Activated CD4-positive, alpha-beta memory T cell treated with anti-CD3 and anti-CD28 coated beads for 36 hours (primary cell): ENCODE data around the gene BOK. TPM values are rescaled to one million over a fixed set of nuclear protein-coding genes. Genes with fewer than 3 reads are reported as not detected.
A peak's percentile ranks its signal among the peaks of the same experiment; 100 is the strongest.
"Not testable (repeated sequence)": the region's sequence is repeated elsewhere in the genome, so short reads cannot be mapped to it uniquely, and the experiment has no call there.

Source experiments
- CTCF ChIA-PET: fragments of 350-600 bp; sonication (Branson Sonifier 250); formaldehyde crosslinking; loops from one replicate; lab custom pipeline; 2021; ENCODE audit warnings: antibody characterized with exemption, inconsistent platforms; lab: Charles Lee
- POLR2A ChIA-PET: fragments of 350-600 bp; sonication (Branson Sonifier 250); formaldehyde crosslinking; loops from one replicate; lab custom pipeline; 2021; ENCODE audit warnings: antibody characterized with exemption; lab: Charles Lee
- DNase-seq: peaks from one replicate; pipeline ENCODE4 v3.0.0-alpha.2; 2020
- H3K27ac Mint-ChIP-seq: one replicate; pipeline ENCODE4 v1.8.0; 2021; ENCODE audit warnings: mixed read lengths
- H3K27me3 Mint-ChIP-seq: one replicate; pipeline ENCODE4 v1.8.0; 2021; ENCODE audit warnings: mixed read lengths
- H3K36me3 Mint-ChIP-seq: one replicate; pipeline ENCODE4 v1.8.0; 2021; ENCODE audit warnings: mixed read lengths
- H3K4me1 Mint-ChIP-seq: one replicate; pipeline ENCODE4 v1.8.0; 2021; ENCODE audit warnings: low read depth, mixed read lengths
- H3K4me3 Mint-ChIP-seq: one replicate; pipeline ENCODE4 v1.8.0; 2021; ENCODE audit warnings: mild to moderate bottlenecking, mixed read lengths
- H3K9me3 Mint-ChIP-seq: one replicate; pipeline ENCODE4 v1.8.0; 2021; ENCODE audit warnings: mixed read lengths
- intact Hi-C: fragments of 100-400 bp; cut with micrococcal nuclease; formaldehyde crosslinking; loops from one replicate; pipeline ENCODE4 v1.15.1; 2023
- total RNA-seq, 2 experiments: library from RNA; stranded (reverse); gene quantifications; one replicate each; pipeline ENCODE4 v1.2.3, GENCODE V29; 2021

Gene BOK, protein sequence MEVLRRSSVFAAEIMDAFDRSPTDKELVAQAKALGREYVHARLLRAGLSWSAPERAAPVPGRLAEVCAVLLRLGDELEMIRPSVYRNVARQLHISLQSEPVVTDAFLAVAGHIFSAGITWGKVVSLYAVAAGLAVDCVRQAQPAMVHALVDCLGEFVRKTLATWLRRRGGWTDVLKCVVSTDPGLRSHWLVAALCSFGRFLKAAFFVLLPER
- under 1 TPM; 0.07 to 0.10 TPM for total RNA-seq

DNA sequence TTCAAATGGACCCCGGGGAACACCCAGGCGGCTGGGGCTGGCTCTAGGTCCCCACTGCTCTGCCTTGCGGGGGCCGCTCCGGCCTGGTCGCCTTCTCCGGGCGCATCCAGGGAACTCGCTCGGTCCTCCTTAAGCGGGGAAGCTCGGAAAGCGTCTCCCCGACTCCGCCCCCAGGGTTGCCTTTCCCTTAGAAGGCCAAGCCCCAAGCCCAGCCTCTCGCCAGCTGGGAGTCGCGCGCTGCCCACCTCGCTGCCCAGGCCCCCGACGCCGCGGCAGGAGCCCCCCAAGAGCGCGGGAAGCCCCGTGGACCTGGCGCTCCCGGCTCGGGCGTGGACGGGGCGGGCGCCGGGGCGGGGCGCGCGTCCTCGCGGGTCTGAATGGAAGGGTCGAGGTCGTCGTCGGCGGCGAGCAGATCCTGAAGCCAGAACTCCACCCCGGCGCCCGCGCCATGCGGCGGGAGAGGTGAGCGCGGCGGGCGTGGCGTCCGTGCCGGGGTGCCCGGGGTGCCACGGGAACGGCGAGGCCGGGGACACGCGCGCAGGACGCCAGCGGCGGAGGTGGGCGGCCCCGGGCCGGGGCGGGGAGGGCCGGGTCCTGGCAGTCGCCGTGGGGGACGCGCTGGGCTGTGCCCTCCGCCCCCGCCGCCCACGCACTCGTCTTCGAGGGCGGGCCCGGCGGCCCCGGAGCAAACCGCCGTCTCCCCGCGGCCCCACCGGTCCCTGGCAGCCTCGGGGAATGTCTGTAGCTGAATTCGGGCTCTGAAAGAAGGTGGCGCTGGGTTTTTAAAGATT is at the start of gene BOK:
TSS of gene BOK (plus strand) at position 214 of the 791 bp plus-strand sequence. CDS start 739 bp downstream, outside the sequence.
- DNase-seq, result no peak
- CTCF ChIA-PET, result interaction anchor here (0.7 kb wide), 1 partner anchor 457 kb away, joined by 4 read pairs; the partner anchor contains the start of gene MTERF4
- H3K36me3 Mint-ChIP-seq, result peaks cover 5% of the 10 kb centered on the region
- peak within 1 kb of the TSS; percentile 18 for H3K4me3 Mint-ChIP-seq
- peaks cover 8% of the 10 kb centered on the region for H3K4me1 Mint-ChIP-seq
- intact Hi-C loops, result no loop called here
- H3K9me3 Mint-ChIP-seq, result peaks cover 10% of the 10 kb centered on the region
- H3K27me3 Mint-ChIP-seq, result peaks cover 29% of the 10 kb centered on the region
- H3K27ac Mint-ChIP-seq, result no peak within 1 kb of the TSS
- POLR2A ChIA-PET, result no interaction called here

DNA sequence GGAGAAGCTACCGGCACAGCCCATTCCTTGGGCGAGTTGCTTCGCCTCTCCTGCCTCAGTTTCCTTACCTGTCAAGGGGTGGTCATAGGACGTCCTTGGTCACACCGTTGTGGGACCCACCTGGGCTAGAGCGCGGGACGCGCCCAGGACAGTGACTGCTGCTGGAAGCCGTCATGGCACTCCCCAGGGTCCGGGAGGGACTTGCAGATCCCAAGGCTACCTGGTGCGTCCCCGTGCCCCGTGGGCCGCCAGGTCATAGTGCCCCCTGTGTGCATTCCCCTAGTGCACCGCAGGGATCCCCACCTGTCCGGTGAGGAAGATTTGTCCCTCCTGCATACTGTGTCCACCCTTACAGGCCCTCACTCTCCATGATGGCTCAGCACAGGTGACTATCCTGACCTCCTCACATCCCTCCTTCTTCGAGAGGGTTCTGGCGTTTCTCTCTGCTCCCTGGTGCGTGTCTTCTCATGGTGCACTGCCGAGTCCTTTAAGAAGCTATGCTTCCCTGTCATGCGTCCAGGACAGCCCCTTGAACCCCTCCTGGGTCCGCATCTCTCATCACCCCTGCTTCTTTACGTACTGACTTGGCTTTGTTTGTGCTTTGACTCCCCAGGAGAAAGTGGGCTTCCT is 49.3 kb upstream of the BOK start:
- CTCF ChIA-PET, result interaction anchor here (0.6 kb wide), 1 partner anchor 13 kb away, joined by 3 read pairs; no protein-coding TSS in a partner anchor
- POLR2A ChIA-PET, result no interaction called here
- H3K27ac Mint-ChIP-seq, result no peak overlapping the region

DNA sequence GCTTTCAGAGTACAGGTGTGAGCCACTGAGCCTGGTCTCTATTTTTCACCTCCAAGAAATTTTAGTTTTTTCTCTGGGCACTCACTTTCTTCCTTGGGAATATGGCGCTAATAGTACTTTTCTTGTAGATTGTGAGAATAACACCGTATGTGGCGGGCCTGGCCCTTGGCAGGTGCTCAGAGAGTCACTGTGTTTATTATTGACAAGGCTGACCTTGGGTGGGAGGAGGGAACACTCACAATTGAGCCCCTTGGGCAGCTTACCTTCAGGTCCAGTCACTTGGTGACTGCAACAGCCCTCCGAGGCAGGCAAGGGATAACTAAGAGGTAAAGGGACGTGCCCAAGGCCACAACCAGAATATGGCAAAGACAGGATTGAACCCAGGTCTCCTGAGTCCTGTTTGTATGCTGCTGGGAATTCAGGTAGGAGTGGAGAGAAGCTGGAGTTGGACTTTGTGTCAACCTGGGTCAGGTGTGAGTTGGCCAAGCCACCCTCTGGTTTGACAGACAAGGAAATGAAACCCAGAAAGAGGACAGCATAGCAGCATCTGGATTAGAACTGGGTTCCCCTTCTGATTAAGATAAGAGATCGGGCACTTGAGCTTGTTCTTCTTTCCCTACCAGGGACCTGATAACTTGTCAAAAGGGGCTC is 47.3 kb upstream of the BOK start:
- peaks cover 28% of the 10 kb centered on the region for H3K4me1 Mint-ChIP-seq
- CTCF ChIA-PET, result no interaction called here
- POLR2A ChIA-PET, result no interaction called here
- intact Hi-C loops, result no loop called here
- DNase-seq, result no peak
- no peak overlapping the region for H3K27ac Mint-ChIP-seq
- no peak overlapping the region for H3K4me3 Mint-ChIP-seq
- H3K27me3 Mint-ChIP-seq, result no peaks in the 10 kb centered on the region
- H3K36me3 Mint-ChIP-seq, result no peaks in the 10 kb centered on the region
- H3K9me3 Mint-ChIP-seq, result no peaks in the 10 kb centered on the region

More for the DNA sequence above, 49.3 kb upstream of the BOK start:
- H3K9me3 Mint-ChIP-seq, result no peaks in the 10 kb centered on the region
- no peak for DNase-seq
- no peaks in the 10 kb centered on the region for H3K27me3 Mint-ChIP-seq
- H3K4me1 Mint-ChIP-seq, result peaks cover 19% of the 10 kb centered on the region
- H3K4me3 Mint-ChIP-seq, result peak overlapping the region; percentile 55
- no peaks in the 10 kb centered on the region for H3K36me3 Mint-ChIP-seq
- intact Hi-C loops, result loop anchor here (5.0 kb wide), 1 partner anchor 362 kb away; the partner anchor contains the start of gene PASK

DNA sequence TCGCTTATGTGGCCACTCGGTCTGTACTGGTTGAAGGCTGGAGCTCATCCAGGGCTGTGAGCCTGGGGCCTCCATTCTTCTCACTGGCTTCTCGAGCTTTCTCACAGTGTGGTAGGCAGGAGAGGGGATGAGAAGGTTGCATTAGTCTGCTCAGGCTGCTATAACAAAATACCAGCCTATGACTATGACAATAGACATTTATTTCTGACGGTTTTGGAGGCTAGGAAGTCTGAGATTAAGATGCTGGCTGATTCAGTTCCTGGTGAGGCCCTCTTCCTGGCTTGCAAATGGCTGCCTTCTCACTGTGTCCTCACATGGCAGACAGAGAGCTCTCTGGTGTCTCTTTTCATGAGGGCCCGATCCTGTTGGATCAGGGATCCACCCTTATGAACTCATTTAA is 44.0 kb upstream of the BOK start:
- Mint-ChIP-seq H3K36me3 (no peaks in the 10 kb centered on the region), H3K4me3 (no peak overlapping the region), H3K27ac (no peak overlapping the region), H3K9me3 (no peaks in the 10 kb centered on the region), H3K4me1 (peaks cover 15% of the 10 kb centered on the region), H3K27me3 (no peaks in the 10 kb centered on the region)
- POLR2A ChIA-PET, result interaction anchor here (0.6 kb wide), 1 partner anchor 12 kb away, joined by 3 read pairs; no protein-coding TSS in a partner anchor
- CTCF ChIA-PET, result no interaction called here
- intact Hi-C loops, result no loop called here
- no peak for DNase-seq

DNA sequence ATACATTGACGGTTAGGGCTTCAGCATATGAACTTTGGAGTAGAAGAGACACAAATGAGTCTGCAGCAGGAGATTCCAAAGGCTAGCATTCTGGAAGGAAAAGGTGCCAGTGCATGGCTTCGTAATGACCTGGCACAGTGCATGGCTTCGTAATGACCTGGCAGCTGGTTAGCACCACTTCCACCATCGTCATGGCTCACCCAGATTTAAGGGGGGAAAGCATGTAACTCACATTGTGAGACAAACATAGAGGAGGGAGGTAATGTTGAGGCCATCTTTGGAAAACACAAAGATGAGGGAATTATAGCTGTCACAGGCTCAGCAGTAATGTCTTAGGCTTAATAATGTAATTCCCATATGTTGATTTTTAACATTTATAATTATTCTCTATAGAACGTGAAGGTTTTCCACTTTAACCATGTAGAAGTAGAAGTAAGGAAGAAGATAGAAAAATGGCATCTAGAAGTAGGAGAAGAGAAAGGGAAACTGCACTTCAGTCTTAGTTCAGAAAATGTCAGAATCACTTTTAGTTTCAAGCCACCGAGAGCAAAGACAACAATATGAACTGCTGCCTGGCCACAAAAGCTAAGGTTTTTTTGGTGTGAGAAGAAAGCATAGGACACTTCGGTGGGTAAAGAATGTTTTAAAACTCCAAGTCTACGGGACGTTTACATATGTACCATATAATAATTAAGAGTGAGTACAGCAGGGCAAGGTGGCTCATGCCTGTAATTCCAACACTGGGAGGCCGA is 43.4 kb upstream of the BOK start:
- Mint-ChIP-seq H3K27me3 (no peaks in the 10 kb centered on the region), H3K36me3 (no peaks in the 10 kb centered on the region), H3K27ac (peak overlapping the region; percentile 68), H3K9me3 (no peaks in the 10 kb centered on the region), H3K4me1 (peaks cover 13% of the 10 kb centered on the region), H3K4me3 (no peak overlapping the region)
- ChIA-PET CTCF (interaction anchor here (0.6 kb wide), 1 partner anchor 65 kb away, joined by 4 read pairs; no protein-coding TSS in a partner anchor), POLR2A (no interaction called here)
- intact Hi-C loops, result no loop called here
- DNase-seq, result no peak

DNA sequence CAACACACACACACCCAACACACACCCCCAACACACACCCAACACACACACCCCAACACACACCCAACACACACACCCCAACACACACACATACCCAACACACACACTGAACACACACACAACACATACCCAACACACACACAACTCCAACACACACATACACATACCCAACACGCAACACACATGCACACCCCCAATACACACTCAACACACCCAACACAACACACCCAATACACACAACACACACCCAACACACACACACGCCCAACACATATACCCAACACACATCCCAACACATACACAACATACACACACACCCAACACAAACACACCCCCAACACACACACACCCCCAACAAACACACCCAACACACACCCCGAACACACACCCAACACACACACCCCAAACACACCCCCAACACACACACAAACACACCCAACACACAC is 42.0 kb upstream of the BOK start:
- H3K27me3 Mint-ChIP-seq, result no peaks in the 10 kb centered on the region
- CTCF ChIA-PET, result no interaction called here
- H3K27ac Mint-ChIP-seq, result no peak overlapping the region
- peaks cover 13% of the 10 kb centered on the region for H3K4me1 Mint-ChIP-seq
- intact Hi-C loops, result no loop called here
- no peak overlapping the region for H3K4me3 Mint-ChIP-seq
- H3K9me3 Mint-ChIP-seq, result no peaks in the 10 kb centered on the region
- H3K36me3 Mint-ChIP-seq, result no peaks in the 10 kb centered on the region
- DNase-seq, result no peak
- POLR2A ChIA-PET, result no interaction called here

DNA sequence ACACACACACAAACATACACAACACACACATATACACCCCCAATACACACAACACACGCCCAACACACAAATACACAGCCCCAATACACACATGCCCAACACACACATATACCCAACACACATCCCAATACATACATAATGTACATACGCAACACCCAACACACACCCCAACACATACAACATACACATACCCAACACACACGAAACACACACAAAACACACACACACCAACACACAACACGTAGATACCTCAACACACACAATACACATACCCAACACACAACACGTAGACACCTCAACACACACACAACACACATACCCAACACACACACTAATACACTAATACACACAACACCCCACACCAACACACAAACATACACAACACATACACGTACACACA is 41.2 kb upstream of the BOK start:
- DNase-seq, result no peak
- intact Hi-C loops, result no loop called here
- POLR2A ChIA-PET, result no interaction called here
- Mint-ChIP-seq H3K4me1 (peaks cover 13% of the 10 kb centered on the region), H3K36me3 (no peaks in the 10 kb centered on the region), H3K27ac (no peak overlapping the region), H3K9me3 (no peaks in the 10 kb centered on the region), H3K27me3 (peaks cover 2% of the 10 kb centered on the region), H3K4me3 (no peak overlapping the region)
- CTCF ChIA-PET, result no interaction called here

DNA sequence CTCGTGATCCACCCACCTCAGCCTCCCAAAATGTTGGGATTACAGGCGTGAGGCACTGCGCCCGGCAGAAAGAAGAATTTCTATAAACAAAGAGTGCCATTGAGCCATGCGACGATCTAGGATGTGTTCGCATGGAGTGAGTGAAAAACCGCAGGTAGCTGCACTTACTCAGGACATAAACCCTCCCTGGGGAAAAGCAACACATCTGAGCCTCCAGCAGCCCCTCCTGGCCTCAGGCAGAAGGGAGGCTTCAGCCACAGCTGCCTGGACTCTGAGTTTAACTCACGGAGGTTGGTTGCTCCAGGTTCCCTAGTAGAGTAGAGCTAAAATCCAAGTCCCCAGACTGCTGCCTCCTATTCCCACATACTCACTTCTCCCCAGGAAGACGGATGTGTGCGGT is 38.9 kb upstream of the BOK start:
- Mint-ChIP-seq H3K27ac (no peak overlapping the region), H3K36me3 (no peaks in the 10 kb centered on the region), H3K4me1 (peaks cover 11% of the 10 kb centered on the region), H3K4me3 (no peak overlapping the region), H3K27me3 (peaks cover 4% of the 10 kb centered on the region), H3K9me3 (no peaks in the 10 kb centered on the region)
- ChIA-PET POLR2A (no interaction called here), CTCF (no interaction called here)
- intact Hi-C loops, result no loop called here
- DNase-seq, result no peak

DNA sequence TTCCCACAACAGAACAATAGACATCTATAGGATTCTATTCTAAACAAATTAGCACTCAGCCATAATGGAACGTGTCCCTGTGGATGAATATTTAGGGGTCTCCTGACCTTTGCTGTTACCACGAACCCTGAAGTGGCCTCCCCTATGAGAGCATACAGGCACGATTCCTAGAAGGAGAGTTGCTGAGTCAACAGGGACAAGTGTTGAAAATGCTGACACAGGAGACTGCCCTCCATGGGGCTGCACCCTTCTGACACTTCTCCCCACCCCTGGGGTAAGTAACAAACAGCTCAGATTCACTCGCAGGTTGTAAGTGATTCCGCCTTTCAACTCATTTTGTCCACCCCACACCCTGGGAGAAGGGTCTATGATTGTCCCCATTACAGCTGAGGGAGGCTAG is 36.1 kb upstream of the BOK start:
- Mint-ChIP-seq H3K4me1 (no peaks in the 10 kb centered on the region), H3K27me3 (peaks cover 4% of the 10 kb centered on the region), H3K4me3 (no peak overlapping the region), H3K9me3 (peaks cover 6% of the 10 kb centered on the region), H3K36me3 (no peaks in the 10 kb centered on the region), H3K27ac (no peak overlapping the region)
- ChIA-PET POLR2A (no interaction called here), CTCF (no interaction called here)
- no peak for DNase-seq
- intact Hi-C loops, result no loop called here

DNA sequence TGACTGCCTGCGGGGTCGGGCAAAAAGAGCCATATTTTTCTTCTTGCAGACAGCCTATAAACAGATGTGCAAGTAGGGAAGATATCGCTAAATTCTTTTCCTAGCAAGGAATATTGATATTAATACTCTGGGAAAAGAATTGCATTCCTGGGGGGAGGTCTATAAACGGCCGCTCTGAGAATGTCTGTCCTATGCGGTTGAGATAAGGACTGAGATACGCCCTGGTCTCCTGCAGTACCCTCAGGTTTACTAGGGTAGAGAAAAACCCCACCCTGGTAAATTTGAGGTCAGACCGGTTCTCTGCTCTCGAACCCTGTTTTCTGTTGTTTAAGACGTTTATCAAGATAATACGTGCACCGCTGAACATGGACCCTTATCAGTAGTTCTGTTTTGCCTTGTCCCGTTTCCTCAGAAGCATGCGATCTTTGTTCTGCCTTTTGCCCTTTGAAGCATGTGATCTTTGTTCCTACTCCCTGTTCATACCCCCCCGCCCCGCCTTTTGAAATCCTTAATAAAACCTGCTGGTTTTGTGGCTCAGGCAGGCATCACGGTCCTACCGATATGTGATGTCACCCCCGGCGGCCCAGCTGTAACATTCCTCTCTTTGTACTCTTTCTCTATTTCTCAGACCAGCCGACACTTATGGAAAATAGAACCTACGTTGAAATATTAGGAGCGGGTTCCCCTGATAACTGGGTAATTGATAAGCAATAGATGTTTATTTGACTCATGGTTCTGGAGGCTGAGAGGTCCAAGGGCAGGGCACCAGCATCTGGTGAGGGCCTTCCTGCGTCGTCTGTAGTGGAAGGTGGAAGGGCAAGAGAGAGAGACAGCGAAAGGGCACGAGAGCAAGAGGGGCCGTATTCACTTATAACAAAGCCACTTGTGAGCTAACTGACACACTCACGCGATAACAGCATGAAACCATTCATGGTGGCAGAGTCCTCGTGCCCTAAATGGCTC is 32.4 kb upstream of the BOK start:
- DNase-seq, H3K4me3 Mint-ChIP-seq, H3K36me3 Mint-ChIP-seq, H3K27ac Mint-ChIP-seq, CTCF ChIA-PET, H3K9me3 Mint-ChIP-seq, POLR2A ChIA-PET, H3K4me1 Mint-ChIP-seq, intact Hi-C loops, H3K27me3 Mint-ChIP-seq: not testable (repeated sequence)

DNA sequence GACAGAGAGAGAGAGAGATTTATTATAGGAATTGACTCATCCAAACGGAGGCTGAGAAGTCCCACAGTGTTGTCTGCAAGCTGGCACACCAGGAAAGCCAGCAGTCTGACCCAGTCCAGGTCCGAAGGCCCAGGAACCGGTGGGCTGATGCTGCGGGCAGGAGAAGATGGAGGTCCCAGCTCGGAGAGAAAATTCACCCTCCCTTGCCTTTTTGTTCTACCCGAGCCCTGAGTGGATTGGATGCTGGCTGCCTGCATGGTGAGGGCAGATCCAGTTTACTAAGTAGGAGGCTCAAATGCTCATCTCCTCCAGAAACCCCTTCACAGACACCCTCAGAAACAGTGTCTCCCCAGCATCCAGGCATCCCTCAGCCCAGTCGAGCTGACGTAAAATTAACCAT is 28.0 kb upstream of the BOK start:
- intact Hi-C loops, result no loop called here
- ChIA-PET CTCF (no interaction called here), POLR2A (no interaction called here)
- Mint-ChIP-seq H3K4me3 (no peak overlapping the region), H3K4me1 (no peaks in the 10 kb centered on the region), H3K27me3 (peaks cover 5% of the 10 kb centered on the region), H3K36me3 (no peaks in the 10 kb centered on the region), H3K27ac (no peak overlapping the region), H3K9me3 (peaks cover 6% of the 10 kb centered on the region)
- no peak for DNase-seq
